Measurements from ENCODE around the gene FAM193A.
"Not testable (repeated sequence)": the region's sequence is repeated elsewhere in the genome, so short reads cannot be mapped to it uniquely, and the experiment has no call there.

The FAM193A gene

DNA sequence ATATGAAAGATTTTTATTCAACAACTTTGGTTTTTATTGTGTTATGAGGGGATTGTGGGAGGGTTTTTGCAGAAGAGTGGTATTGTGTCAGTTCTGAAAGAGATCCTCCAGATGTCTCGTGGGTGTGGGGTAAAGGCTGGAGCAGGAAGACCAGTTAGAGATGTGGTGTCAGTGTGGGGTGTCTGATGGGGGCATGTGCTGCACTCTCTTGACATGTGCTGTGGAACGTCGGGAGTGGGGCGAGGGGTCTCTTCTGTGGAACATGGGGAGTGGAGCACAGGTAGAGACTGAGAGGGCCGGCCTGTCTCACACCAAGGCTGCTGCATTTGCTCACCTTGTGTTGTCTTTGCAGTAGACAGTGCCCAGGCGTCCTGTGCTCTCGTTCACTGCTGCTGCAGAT is 37.6 kb downstream of the FAM193A start:
- no peak for DNase-seq (ENCODE audit: low spot score)

DNA sequence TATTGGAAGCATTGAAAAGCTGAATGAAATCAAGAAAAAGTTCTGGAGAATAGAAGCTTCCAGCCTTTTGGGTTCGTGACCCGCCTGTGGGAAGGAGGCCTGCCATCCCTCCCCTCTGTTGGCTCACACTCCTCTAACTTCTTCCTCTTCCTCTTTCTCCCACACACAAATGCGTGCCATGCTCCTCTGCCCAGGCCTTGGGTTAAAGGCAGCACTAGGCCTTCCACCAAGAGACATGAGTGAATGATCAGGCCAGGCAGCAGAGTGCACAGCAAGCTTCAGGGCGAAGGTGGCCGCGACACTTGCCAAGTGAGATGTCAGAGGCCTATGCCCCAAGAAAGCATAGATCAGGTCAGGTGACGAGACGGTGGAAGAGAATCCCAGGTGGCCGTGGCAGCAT is 38.4 kb downstream of the FAM193A start:
- no peak for DNase-seq (ENCODE audit: low spot score)

DNA sequence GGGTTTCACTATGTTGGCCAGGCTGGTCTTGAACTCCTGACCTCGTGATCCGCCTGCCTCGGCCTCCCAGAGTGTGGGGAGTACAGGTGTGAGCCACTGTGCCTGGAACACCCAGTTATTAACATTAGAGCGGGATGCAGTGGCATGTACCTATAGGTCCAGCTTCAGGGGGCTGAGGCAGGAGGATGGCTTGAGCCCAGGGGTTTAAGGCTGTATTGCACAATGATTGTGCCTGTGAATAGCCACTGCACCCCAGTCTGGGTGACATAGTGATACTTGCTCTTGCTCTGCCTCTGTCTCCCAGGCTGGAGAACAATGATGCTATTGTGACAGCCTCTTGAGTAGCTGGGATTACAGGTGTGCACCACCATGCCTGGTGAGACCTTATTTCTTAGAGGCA is 39.8 kb downstream of the FAM193A start:
- no peak for DNase-seq (ENCODE audit: low spot score)

DNA sequence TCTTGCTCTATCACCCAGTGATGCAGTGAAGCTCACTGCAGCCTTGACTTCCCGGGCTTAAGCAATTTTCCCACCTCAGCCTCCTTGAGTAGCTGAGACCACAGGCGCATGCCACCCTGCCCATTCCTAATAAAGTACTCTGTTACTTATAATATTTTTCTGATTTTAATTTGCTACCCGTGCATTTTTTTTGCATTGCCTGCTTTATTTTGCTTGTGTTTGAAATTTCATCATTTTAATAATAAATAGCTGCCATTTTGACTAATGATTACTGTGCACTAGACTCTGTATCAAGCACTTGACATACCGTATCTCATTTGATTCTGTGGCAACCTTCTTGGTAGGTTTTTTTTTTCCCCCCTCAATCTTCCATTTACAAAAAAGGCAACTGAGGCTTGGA is 41.7 kb downstream of the FAM193A start:
- no peak for DNase-seq (ENCODE audit: low spot score)

DNA sequence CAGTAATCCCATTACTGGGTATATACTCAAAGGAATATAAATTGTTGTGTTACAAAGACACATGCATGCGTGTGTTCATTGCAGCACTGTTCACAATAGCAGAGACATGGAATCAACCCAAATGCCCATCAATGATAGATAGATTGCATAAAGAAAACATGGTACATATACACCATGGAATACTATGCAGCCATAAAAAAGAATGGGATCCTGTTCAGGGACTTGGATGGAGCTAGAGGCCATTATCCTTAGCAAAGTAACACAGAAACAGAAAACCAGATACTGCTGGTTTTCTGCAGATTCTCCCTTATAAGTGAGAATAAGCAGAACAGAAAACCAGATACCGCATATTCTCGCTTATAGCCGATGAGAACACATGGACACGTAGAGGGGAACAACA is 43.5 kb downstream of the FAM193A start:
- no peak for DNase-seq (ENCODE audit: low spot score)

DNA sequence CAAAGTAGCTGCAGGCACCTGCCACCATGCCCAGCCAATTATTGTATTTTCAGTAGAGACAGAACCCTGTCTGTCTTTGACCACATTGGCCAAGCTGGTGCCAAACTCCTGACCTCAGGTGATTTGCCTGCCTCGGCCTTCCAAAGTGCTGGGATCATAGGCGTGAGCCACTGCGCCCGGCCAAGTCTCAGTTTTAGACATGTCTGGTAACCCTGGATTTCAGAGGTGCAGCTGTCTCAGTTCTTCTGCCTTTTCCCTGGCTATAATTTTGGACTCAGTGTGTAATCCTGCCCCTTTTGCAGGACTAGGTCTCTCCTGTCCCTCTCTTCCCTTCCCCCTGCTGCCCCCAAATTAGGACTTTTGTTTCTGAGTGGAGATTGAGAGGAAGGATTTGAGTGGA is 46.6 kb downstream of the FAM193A start:
- DNase-seq (ENCODE audit: low spot score), result no peak

DNA sequence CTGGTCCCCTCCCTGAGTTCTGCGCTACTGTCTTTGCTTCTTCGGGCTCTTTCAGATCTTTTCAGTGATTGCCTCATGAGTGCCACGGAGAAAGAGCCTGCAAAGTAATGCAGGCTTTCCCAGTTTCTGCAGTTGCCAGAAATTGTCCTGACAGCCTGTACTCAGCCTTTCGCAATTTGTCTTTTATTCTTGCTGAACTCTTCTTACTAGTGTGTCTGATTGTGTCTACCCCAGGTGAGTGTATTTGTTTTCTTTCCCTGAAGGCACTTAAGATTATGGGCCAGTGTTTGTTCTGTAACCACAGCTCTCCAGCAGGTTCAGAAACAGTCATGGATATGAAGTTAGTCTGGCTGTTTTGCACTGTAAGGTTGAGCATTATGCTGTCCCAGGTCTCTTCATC is 47.1 kb downstream of the FAM193A start:
- DNase-seq (ENCODE audit: low spot score), result no peak

DNA sequence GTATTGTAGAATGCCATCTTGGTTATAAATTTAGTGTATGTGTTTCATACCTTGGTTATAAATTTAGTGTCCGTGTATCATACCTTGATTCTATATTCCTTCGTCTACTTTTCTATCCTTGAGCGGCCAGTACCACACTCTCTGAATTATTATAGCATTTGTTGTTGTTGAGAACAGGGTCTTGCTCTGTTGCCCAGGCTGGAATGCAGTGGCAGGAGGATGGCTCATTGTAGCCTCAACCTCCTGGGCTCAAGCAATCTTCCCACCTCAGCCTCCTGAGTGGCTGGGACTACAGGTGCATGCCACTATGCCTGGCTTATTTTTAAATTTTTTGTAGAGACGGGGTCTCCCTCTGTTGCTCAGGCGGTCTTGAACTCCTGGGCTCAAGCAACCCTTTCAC is 50.1 kb downstream of the FAM193A start:
- no peak for DNase-seq (ENCODE audit: low spot score)

DNA sequence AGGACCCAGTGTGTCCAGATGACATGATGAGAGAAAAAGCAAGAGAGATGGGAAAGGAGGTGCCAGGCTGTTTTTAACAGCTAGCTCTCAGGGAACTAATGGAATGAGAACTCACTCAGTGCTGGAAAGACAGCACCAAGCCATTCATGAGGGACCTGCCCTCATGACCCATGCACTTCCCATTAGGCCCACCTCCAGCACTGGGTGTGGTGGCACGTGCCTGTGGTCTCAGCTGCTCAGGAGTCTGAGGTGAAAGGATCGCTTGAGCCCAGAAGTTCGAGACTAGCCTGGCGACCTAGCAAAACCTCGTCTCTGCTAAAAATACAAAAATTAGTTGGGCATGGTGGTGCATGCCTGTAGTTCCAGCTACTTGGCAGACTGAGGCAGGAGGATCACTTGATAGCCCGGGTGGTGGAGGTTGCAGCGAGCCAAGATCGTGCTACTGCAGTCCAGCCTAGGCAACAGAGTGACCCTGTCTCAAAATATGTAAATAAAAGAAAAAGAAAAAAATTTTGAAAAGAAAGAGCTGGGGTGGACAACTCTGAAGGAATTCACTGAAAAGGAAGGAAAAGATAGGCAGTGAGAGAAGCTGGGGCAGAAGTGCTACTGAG is 50.9 kb downstream of the FAM193A start:
- no peak for DNase-seq (ENCODE audit: low spot score)

DNA sequence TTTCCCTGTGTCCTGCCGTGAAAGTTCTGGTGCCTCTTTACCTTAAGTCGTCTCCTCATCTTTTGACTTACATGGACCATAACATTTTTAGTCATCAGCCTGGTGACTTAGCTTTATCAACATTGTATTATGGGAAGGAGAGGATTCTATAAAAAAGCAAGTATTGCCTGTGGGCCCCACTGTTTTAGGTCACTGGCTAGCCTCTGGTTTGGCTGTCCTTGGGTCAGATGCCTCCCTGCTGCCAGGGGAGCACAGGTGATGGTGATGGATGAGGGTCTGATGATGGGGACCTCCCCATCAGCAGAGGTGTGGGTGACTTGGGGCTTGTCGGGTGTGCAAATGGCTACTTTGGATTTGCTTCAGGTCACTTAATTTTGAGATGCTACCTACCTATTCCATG is 51.8 kb downstream of the FAM193A start:
- DNase-seq (ENCODE audit: low spot score), result no peak

DNA sequence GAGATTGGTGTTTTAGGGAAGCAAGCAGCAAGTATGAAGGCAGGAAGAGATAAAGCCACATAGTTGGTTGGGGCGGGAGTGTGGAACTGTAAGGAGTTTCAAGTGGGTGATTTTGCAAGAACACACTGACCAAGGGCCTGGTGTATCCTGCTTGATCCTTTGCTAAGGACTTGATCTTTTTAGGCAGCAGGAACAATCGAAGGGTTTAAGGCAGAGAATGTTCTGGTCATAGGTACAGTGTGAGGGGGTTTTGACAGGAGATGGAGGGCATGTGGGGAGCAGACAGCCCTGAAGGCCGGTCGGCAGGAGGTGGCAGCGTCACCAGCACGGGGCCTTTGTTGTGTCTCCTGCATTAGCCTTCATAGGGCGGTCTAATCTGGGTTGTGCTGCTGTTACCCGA is 54.7 kb downstream of the FAM193A start:
- no peak for DNase-seq (ENCODE audit: low spot score)

DNA sequence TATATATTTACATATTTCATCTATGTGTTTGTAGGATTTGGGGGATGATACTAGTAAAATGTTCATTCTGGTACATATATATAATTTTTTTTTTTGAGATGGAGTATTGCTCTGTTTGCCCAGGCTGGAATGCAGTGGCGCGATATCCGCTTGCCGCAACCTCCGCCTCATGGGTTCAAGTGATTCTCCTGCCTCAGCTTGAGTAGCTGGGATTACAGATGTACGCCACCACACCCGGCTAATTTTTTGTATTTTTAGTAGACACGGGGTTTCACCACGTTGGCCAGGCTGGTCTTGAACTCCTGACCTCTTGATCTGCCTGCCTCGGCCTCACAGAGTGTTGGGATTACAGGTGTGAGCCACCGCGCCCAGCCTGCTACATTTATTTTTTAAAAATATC is 55.6 kb downstream of the FAM193A start:
- DNase-seq (ENCODE audit: low spot score), result not testable (repeated sequence)

DNA sequence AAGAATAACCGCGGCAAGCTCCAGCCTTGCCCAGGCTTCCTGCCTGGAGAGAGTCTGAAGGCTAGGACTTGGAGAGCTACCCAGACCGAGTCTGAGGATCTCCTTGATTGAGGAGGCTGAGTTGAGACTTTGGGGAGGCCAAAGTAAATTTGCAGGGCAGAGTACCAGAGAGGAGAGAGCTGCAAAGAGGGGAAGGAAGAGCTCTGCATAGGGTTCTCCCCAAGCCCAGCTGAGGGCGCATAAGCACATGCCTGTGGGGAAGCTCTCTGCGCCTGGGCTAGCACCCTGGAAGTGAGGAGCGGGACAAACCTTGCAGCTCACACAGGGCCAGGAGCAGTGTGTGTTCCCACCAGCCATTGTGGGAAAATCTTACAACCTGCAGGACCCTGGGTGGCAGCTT is 56.1 kb downstream of the FAM193A start:
- no peak for DNase-seq (ENCODE audit: low spot score)

DNA sequence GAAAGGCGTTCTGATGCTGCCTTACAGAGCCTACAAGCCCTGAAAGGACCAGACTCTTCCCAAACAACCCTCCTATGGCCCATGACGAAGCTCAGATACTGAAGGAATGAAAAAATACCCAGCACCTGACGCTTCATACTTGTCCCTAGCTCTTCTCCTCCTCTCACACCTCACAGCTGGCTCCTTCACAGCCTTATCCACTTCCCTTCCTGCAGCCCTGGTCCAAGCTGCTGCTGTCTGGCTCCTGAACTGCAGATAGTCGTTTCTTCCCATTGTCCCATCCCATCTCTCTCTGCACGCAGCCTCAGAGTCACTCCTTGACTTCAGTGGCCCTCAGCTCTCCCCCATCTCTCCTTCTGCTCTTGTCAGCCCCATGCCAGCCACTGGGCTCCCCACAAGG is 56.6 kb downstream of the FAM193A start:
- DNase-seq (ENCODE audit: low spot score), result no peak

DNA sequence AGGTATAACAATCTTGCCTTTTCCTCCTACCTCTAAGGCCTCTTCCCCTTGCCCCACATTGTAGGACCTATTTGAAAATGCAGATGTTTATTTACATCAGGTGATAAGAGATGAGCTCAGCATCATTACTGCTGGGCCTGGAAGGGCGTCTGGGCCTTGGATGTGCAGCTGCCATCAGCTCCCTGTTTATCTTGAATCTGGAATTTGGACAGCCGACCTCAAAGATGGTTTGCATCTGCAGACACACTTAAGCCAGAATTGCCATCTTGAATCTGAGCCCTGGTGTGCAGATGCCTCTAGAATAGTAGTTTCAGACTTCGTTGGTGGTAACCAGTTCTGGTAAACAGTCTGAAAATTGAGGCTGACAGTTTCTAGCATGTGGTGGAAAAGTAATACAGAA is 59.0 kb downstream of the FAM193A start:
- DNase-seq (ENCODE audit: low spot score), result no peak

DNA sequence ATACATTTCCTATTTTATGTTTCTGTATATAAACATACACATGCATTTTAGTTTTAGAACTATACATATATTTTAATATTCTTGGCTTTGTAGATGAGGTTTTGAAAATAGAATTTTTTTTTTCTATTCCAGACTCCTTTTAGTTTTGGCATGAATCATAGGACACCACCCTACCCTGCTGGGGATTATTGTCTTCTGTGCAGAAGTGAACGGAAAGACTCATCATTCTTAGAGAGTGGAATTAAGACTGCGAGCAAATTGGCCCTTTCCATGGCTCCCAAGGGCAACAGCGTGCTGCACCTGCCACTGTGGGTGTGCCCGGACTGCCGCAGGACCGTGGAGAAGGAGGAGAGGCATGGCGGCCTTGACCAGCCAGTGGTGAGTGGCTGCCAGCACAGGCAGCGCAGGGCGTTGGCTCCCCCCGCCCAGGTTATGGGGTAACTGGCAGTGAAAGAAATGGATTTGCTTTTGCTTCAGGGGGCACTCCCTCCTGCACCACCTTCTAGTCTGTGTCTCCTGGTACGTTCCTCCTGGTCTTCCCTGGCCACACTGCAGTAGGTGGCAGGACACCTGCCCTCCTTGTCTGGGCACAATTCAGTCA is 59.6 kb downstream of the FAM193A start:
- DNase-seq (ENCODE audit: low spot score), result no peak

DNA sequence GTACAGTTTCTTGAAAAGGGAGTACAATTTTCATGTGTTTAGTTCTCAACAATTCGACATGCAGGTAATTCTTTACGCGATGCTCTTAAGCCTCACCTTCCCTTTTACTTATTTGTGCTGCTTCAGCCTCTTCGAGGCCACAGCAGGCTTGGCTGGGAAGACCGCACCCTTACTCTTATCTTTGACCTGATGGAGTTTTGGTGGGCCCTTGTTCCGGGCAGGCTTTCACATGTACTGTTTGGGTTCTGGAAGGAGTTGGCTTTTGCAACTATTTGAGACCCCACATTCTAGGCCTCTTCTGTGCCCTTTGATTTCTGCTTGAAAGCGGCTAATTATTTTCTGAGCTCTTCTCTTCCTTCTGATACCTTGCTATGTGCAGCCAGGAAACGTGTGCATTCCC is 60.2 kb downstream of the FAM193A start:
- no peak for DNase-seq (ENCODE audit: low spot score)

DNA sequence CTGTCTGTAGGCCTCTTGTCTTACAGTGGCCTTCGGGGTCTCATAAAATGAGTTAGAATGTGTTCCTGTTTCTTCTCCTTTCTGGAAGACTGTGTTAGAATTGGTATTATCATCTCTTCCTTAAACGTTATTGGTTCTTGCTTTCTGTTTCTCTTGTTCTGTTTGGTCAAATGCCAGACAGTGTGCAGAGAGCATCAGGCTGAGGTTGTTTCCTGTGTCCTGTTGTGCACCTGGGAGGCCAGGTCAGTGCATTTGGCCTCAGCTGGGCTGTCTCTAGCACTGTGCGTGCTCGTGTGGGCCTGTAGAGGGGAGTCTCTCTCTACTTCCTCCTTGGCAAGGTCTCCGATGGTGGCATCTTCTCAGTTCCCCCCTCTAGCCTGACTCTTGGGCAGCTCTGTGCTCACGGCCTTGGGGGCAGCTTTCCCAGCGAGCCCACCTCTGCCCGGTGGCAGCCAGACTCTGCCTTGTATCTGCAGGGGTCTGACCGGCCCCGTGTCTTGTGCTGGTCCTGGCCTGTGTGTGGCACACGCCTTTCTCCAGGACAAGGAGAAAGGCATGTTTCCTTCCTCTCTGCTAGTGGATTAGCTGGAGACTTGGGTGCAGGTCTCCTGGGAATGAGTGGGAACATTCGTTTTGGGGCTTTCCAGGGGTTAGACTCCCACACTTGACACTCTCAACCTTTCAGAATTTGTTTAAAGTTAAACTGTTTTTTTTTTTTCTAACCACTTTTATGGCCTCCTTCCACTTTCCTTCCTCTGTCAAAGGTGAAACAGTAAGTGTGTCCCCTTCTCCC is 62.3 kb downstream of the FAM193A start:
- DNase-seq (ENCODE audit: low spot score), result no peak

DNA sequence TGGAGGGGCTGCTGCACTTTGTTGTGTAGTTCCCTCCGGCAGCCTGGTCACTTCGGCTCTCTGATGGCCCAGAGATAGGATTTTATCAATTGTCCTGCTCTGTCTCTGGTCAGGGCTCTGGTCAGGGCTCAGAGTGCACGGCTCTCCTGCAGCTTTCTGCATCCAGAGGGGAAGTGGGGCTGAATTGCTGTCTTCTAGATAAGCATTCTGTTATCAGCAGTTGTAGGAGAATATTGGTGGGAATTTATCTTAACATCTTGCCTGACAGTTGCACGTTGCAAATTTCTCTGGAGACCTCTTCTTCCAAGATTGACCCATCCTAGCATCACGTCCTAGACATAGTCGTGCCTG is 62.8 kb downstream of the FAM193A start:
- DNase-seq (ENCODE audit: low spot score), result no peak

DNA sequence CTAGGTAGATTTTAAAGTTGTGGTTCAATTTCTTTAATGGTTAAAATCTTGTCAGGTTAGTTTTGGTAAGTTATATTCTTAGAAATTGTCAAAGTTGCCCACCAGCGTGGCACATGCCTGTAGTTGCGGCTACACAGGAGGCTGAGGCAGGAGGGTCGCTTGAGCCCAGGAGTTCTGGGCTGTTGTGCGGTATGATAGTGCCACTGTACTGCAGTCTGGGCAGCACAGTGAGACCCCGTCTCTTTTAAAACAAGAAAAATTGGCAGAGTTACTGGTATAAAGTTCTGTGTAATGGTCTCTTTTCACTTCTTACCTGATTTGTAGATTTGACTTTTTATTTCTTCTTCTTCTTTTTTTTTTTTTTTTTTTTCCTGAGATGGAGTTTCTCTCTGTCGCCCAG is 64.4 kb downstream of the FAM193A start:
- DNase-seq (ENCODE audit: low spot score), result no peak

DNA sequence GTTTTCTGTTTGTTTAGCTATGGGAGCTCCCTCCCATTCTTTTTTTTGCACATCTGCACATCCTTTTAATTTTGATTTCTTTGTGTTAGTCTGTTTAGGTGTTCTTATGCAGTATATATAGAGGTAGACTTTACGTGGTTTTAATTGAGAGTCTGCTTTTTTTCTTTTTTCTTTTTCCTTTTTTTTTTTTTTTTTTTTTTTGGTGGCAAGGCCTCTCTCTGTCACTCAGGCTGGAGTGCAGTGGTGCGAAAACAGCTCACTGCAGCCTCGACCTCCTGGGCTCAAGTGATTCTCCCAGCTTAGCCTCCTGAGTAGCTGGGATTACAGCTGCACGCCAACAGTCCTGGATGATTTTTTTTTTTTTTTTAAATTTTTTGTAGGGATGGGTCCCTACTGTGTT is 68.2 kb downstream of the FAM193A start:
- DNase-seq (ENCODE audit: low spot score), result no peak

DNA sequence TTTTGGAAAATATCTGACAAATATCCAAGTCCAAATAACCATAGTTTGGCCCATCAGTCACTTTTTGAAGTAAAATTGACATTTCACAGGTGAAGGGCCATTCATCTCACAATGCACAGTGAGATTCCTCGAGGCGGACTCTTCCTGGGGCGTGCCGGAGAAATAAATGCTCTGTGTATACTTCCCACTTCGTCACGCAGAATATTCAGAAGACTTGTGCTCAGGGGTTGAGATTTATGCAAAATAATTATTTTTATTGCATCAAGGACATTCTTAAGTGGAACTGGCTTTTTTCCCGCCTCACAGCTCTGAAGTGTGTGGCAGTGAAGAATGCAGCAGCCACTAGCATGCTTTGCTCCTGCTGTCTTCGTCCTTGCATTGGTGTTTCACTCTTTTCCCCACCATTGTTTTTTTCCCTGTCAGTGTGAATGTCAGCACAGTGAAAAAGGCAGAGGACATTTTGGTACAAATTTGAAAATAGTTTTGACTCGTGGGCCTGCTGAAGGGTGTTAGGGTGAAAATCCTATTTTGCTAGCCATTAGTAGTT is 70.6 kb downstream of the FAM193A start:
- DNase-seq (ENCODE audit: low spot score), result no peak

DNA sequence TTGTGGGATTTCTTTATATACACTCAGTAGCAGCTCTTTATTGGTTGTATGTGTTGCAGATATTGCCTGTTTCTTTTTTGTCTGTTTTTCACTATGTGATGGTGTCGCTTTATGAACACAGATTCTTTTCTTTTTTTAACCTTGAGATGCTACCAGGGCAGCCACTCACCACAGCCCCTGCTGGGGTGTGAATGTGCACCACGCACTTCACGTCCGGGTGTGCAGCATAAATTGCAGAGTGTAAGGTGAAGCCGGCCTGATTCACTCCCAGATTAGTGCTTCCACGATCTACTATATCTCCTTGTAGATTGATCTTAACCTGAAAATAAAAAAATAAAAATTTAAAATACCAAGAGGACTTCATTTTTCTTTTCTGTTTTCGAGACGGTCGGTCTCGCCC is 71.4 kb downstream of the FAM193A start:
- DNase-seq (ENCODE audit: low spot score), result no peak

DNA sequence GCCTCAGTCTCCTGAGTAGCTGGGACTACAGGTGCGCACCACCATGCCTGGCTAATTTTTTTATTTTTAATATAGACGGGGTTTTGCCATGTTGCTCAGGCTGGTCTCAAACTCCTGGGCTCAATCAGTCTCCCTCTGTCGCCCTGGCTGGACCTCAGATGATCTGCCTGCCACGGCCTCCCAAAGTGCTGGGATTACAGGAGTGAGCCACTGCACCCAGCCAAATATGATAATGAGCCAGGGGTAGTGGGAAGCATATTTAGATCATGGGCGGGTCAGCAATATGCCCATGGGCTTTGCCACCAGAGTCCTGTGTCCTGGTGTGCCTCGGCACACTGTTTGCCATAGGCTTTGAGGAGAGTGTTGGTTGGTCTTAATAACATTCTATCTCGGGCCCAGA is 71.8 kb downstream of the FAM193A start:
- no peak for DNase-seq (ENCODE audit: low spot score)
